Colonic mucosa (tissue), 4 donors: ENCODE data around the gene TMEM174. TPM values are rescaled to one million over a fixed set of nuclear protein-coding genes. Genes with fewer than 3 reads are reported as not detected.
"Not testable (repeated sequence)": the region's sequence is repeated elsewhere in the genome, so short reads cannot be mapped to it uniquely, and the experiment has no call there.

Experiments
- DNase-seq: peaks from one replicate; pipeline ENCODE4 v3.0.0-alpha.2; 2020
- H3K27ac ChIP-seq: fragments of 200-600 bp; one replicate; pipeline ENCODE4 v1.8.0; 2021
- H3K27me3 ChIP-seq: fragments of 200-600 bp; one replicate; pipeline ENCODE4 v1.8.0; 2021
- H3K36me3 ChIP-seq: fragments of 200-600 bp; one replicate; pipeline ENCODE4 v1.8.0; 2021
- H3K4me1 ChIP-seq: fragments of 200-600 bp; one replicate; pipeline ENCODE4 v1.8.0; 2021; ENCODE audit warnings: mild to moderate bottlenecking
- H3K4me3 ChIP-seq: fragments of 200-600 bp; one replicate; pipeline ENCODE4 v1.8.0; 2021
- H3K9ac ChIP-seq, 2 donors: one replicate each; pipeline ENCODE4 v1.7.0; 2013; ENCODE audit warnings: control low read depth in 2 of 2, low read depth in 2 of 2, low read length in 2 of 2
- H3K9me3 ChIP-seq: fragments of 200-600 bp; one replicate; pipeline ENCODE4 v1.8.0; 2021
- intact Hi-C: fragments of 100-400 bp; cut with DNase I; formaldehyde crosslinking; loops from one replicate; pipeline ENCODE4 v1.14.1; 2022
- total RNA-seq, 2 donors: library from RNA; stranded (reverse); fragmentation: NEBNext Ultra II Directional in 1 of 2; extraction: Animal tissue kit (Norgen Biotek cat#: 25700) in 1 of 2; gene quantifications; one replicate each; pipeline ENCODE4 v1.2.1, GENCODE V29; 2021
- TF ChIP-seq, protein P1 (sequence below): fragments of 200-600 bp; IDR thresholded peaks from one replicate; pipeline ENCODE4 v1.8.0; 2022; ENCODE audit warnings: antibody characterized with exemption, mild to moderate bottlenecking
- donor health status: healthy.
- donor health status: DM: no; HTN: no; CAD: no.
- donor health status: DM: no; HTN: no; CAD: no.

The TMEM174 gene
- total RNA-seq, 2 donors from 2014 or later, result not detected

GRCh38 chr5:73218552-73219171, 45.7 kb downstream of the TMEM174 start:
- no peak overlapping the region for H3K27ac ChIP-seq
- DNase-seq, result no peak
- intact Hi-C loops, result loop anchor here (5.0 kb wide), 2 partner anchors 136 to 234 kb away; no protein-coding TSS in a partner anchor
- no peaks in the 10 kb centered on the region for H3K4me1 ChIP-seq
- H3K9me3 ChIP-seq, result no peaks in the 10 kb centered on the region
- H3K4me3 ChIP-seq, result no peak overlapping the region
- peaks cover 54% of the 10 kb centered on the region for H3K27me3 ChIP-seq
- TF ChIP-seq, protein P1, sequence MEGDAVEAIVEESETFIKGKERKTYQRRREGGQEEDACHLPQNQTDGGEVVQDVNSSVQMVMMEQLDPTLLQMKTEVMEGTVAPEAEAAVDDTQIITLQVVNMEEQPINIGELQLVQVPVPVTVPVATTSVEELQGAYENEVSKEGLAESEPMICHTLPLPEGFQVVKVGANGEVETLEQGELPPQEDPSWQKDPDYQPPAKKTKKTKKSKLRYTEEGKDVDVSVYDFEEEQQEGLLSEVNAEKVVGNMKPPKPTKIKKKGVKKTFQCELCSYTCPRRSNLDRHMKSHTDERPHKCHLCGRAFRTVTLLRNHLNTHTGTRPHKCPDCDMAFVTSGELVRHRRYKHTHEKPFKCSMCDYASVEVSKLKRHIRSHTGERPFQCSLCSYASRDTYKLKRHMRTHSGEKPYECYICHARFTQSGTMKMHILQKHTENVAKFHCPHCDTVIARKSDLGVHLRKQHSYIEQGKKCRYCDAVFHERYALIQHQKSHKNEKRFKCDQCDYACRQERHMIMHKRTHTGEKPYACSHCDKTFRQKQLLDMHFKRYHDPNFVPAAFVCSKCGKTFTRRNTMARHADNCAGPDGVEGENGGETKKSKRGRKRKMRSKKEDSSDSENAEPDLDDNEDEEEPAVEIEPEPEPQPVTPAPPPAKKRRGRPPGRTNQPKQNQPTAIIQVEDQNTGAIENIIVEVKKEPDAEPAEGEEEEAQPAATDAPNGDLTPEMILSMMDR, result no peak
- no peak overlapping the region for H3K9ac ChIP-seq
- H3K36me3 ChIP-seq, result no peaks in the 10 kb centered on the region

GRCh38 chr5:73219336-73219735, 46.3 kb downstream of the TMEM174 start:
- not testable (repeated sequence) for H3K27ac ChIP-seq
- intact Hi-C loops, result loop anchor here (5.0 kb wide), 2 partner anchors 137 to 233 kb away; no protein-coding TSS in a partner anchor

DNA sequence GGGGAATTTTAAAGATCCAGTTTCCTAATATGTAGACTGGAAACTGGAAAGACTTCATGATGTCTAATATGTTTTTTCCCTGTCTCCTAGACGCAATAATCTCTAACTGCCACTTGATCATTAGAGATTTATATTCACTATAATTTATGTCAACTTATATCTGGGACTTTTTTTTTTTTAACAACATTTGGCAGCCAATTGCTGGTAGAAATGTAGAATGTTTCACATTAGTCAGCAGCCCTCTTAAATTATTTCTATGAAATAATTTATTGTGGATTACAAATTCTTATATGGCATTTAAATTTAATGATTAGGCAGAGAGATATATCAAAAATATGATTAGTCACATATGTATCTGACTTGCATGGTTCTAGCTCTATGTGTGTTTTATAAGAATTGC, 48.2 kb downstream of the TMEM174 start:
- Histone ChIP-seq H3K4me1 (no peaks in the 10 kb centered on the region), H3K9ac (no peak overlapping the region), H3K27me3 (peaks cover 66% of the 10 kb centered on the region), H3K27ac (no peak overlapping the region), H3K4me3 (no peak overlapping the region), H3K36me3 (no peaks in the 10 kb centered on the region), H3K9me3 (no peaks in the 10 kb centered on the region)
- DNase-seq, result no peak
- intact Hi-C loops, result no loop called here
- TF ChIP-seq, protein P1, result no peak

More at GRCh38 chr5:73219336-73219735, 46.3 kb downstream of the TMEM174 start:
- not testable (repeated sequence) for H3K4me3 ChIP-seq, H3K4me1 ChIP-seq, H3K9ac ChIP-seq, H3K9me3 ChIP-seq, H3K36me3 ChIP-seq, DNase-seq
- H3K27me3 ChIP-seq, result peaks cover 57% of the 10 kb centered on the region

DNA sequence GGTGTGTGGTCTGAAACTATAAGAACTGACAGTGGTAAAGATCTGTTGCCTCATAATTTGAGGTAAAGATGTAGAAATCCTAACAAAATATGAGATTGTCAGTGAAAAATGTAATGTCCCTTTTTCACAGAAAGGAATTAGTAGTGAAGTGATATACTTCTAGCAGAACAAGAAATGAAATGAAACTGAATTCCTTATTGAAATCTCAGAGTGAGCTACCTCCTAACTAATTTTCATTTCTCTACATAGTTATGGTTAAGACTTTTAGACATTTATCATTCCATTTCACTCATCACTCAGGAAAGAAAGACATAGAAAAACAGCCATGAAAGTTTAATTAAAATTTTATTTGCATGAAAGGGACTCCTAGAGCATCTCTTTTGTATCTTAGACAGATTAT, 48.7 kb downstream of the TMEM174 start:
- no peak overlapping the region for H3K9ac ChIP-seq
- intact Hi-C loops, result no loop called here
- no peak overlapping the region for H3K27ac ChIP-seq
- no peak overlapping the region for H3K4me3 ChIP-seq
- peaks cover 67% of the 10 kb centered on the region for H3K27me3 ChIP-seq
- H3K36me3 ChIP-seq, result no peaks in the 10 kb centered on the region
- no peaks in the 10 kb centered on the region for H3K4me1 ChIP-seq
- no peaks in the 10 kb centered on the region for H3K9me3 ChIP-seq
- TF ChIP-seq, protein P1, result no peak
- no peak for DNase-seq

DNA sequence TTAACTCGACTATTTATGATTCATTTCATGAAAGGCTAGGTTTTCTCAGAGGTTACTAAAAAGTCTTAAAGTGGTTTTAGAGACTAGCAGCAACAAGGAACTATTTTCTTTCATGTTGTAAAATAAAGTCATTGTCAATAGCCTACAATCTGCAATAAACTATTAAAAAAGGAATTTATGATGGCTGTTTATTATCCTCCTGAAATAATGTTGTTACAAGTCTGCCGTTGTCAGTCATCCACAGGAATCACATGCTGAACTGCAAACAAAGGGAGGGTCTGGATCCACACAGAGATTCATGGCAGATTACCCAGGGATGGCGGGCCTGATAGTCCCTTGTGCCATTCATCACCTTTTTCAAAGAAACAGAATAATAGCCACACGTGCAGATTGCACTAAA, 49.2 kb downstream of the TMEM174 start:
- no peak for DNase-seq
- Histone ChIP-seq H3K4me3 (no peak overlapping the region), H3K9me3 (no peaks in the 10 kb centered on the region), H3K27ac (no peak overlapping the region), H3K9ac (no peak overlapping the region), H3K27me3 (peaks cover 71% of the 10 kb centered on the region), H3K36me3 (no peaks in the 10 kb centered on the region), H3K4me1 (no peaks in the 10 kb centered on the region)
- TF ChIP-seq, protein P1, result no peak
- intact Hi-C loops, result no loop called here

Other genes starting within 250 kb of the TMEM174 start
- 10 to 100 TPM; 30.9 to 56.5 TPM for gene FCHO2, start 217.2 kb upstream of the TMEM174 start, total RNA-seq
- 100 to 1,000 TPM in 1 of 2 donors, 10 to 100 TPM in 1; 69.3 to 121 TPM for gene TMEM171, start 52.6 kb upstream of the TMEM174 start, total RNA-seq